Left ventricle myocardium inferior (tissue), 1 donor: ENCODE results near the gene NDUFV3. TPM values are rescaled to one million over a fixed set of nuclear protein-coding genes. Genes with fewer than 3 reads are reported as not detected.
"Not testable (repeated sequence)": the region's sequence is repeated elsewhere in the genome, so short reads cannot be mapped to it uniquely, and the experiment has no call there.

ENCODE experiments used
- DNase-seq: peaks from one replicate; pipeline ENCODE4 v3.0.0-alpha.2; 2020
- H3K27ac ChIP-seq: fragments of 200-600 bp; replicated peaks from 2 replicates; pipeline ENCODE4 v1.8.0; 2021
- H3K27me3 ChIP-seq: fragments of 200-600 bp; 2 replicates; pipeline ENCODE4 v1.8.0; 2021; ENCODE audit warnings: low read depth
- H3K36me3 ChIP-seq: fragments of 200-600 bp; 2 replicates; pipeline ENCODE4 v1.8.0; 2021
- H3K4me1 ChIP-seq: fragments of 200-600 bp; 2 replicates; pipeline ENCODE4 v1.8.0; 2021
- H3K4me3 ChIP-seq: fragments of 200-600 bp; 2 replicates; pipeline ENCODE4 v1.8.0; 2021; ENCODE audit warnings: mild to moderate bottlenecking, moderate library complexity
- H3K9me3 ChIP-seq: fragments of 200-600 bp; replicated peaks from 2 replicates; pipeline ENCODE4 v1.8.0; 2021
- intact Hi-C: fragments of 100-400 bp; cut with micrococcal nuclease; formaldehyde crosslinking; loops from one replicate; pipeline ENCODE4 v1.11.0; 2022
- total RNA-seq: library from RNA; stranded (reverse); fragmentation: NEBNext Ultra II Directional; extraction: Animal tissue kit (Norgen Biotek cat#: 25700); gene quantifications from one replicate; pipeline ENCODE4 v1.2.1, GENCODE V29; 2021
- TF ChIP-seq, protein P1 (sequence below): fragments of 200-600 bp; IDR thresholded peaks from 2 replicates; pipeline ENCODE4 v1.8.0; 2021; ENCODE audit warnings: antibody characterized with exemption, mild to moderate bottlenecking, borderline replicate concordance
- donor health status: DM: no; HTN: yes; CAD: no; lungs with severe emphysema.

Gene NDUFV3
- total RNA-seq, 1 donor from 2014 or later, result 52.0 TPM

DNA sequence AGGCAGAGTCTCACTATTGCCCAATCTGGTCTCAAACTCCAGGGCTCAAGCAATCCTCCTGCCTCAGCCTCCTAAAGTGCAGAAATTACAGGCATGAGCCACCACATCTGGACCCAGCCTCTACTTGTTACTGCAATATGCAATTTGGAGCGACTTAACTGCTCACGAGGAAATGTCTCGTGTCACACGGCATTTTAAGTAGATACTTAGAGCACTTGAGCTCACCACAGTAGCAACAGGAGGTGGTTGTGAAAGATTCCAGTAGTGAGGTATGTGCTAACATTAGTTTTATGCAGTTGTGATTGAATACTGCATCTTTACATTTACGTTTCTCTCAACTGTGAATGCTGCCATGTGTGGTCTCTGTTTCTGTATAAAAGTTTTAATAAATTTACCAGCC, 5.8 kb upstream of the NDUFV3 start:
- Histone ChIP-seq H3K27ac (no peak overlapping the region), H3K4me1 (peaks cover 2% of the 10 kb centered on the region), H3K36me3 (no peaks in the 10 kb centered on the region), H3K9me3 (no peaks in the 10 kb centered on the region), H3K27me3 (no peaks in the 10 kb centered on the region), H3K4me3 (no peak overlapping the region)
- TF ChIP-seq, protein P1, sequence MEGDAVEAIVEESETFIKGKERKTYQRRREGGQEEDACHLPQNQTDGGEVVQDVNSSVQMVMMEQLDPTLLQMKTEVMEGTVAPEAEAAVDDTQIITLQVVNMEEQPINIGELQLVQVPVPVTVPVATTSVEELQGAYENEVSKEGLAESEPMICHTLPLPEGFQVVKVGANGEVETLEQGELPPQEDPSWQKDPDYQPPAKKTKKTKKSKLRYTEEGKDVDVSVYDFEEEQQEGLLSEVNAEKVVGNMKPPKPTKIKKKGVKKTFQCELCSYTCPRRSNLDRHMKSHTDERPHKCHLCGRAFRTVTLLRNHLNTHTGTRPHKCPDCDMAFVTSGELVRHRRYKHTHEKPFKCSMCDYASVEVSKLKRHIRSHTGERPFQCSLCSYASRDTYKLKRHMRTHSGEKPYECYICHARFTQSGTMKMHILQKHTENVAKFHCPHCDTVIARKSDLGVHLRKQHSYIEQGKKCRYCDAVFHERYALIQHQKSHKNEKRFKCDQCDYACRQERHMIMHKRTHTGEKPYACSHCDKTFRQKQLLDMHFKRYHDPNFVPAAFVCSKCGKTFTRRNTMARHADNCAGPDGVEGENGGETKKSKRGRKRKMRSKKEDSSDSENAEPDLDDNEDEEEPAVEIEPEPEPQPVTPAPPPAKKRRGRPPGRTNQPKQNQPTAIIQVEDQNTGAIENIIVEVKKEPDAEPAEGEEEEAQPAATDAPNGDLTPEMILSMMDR, result no peak
- intact Hi-C loops, result no loop called here
- DNase-seq, result no peak

GRCh38 chr21:42892582-42892930, 553 bp upstream of the NDUFV3 start:
- H3K4me1 ChIP-seq, result peaks cover 40% of the 10 kb centered on the region
- H3K9me3 ChIP-seq, result no peaks in the 10 kb centered on the region
- intact Hi-C loops, result no loop called here
- DNase-seq, result no peak
- no peaks in the 10 kb centered on the region for H3K27me3 ChIP-seq
- peaks cover 10% of the 10 kb centered on the region for H3K36me3 ChIP-seq
- H3K27ac ChIP-seq, result peak overlapping the region; percentile 98
- TF ChIP-seq, protein P1, result no peak
- peak overlapping the region; percentile 94 for H3K4me3 ChIP-seq

DNA sequence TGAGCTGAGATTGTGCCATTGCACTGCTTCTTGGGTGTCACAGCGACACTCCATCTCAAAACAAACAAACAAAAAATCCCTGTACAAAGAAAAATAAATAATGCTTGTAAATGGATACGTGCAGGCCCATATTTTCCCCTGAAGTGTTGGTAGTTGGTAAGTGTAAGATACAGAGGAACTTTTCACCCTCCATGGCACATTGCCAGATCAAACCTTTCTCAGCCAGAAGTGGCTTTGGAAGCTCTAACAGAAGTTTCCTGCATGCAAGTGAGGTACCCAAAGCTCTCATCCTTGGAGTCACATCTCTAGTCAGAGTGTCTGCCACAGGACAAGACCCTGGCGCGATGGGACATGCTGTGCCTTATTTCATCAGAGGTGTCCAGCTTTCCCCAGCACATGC, 7.3 kb downstream of the NDUFV3 start:
- no peak for DNase-seq
- H3K27me3 ChIP-seq, result no peaks in the 10 kb centered on the region
- peaks cover 86% of the 10 kb centered on the region for H3K36me3 ChIP-seq
- TF ChIP-seq, protein P1, result no peak
- intact Hi-C loops, result no loop called here
- peaks cover 45% of the 10 kb centered on the region for H3K4me1 ChIP-seq
- no peaks in the 10 kb centered on the region for H3K9me3 ChIP-seq
- no peak overlapping the region for H3K4me3 ChIP-seq
- no peak overlapping the region for H3K27ac ChIP-seq

DNA sequence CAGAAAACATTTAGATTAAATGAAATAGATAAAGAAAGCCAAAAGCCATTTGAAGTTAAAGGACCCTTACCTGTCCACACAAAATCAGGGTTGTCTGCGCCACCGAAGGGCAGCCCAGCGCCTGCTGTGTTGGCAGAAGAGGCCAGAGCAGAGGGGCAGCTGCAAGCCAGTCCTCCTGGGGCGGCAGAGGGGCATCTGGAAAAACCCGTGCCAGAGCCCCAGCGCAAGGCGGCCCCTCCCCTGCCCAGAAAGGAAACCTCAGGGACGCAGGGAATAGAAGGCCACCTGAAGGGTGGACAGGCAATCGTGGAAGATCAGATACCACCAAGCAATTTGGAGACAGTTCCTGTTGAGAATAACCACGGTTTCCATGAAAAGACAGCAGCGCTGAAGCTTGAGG, 10.7 kb downstream of the NDUFV3 start:
- Histone ChIP-seq H3K27me3 (no peaks in the 10 kb centered on the region), H3K4me1 (peaks cover 22% of the 10 kb centered on the region), H3K9me3 (no peaks in the 10 kb centered on the region), H3K36me3 (peaks cover 96% of the 10 kb centered on the region), H3K27ac (no peak overlapping the region), H3K4me3 (no peak overlapping the region)
- TF ChIP-seq, protein P1, result no peak
- intact Hi-C loops, result no loop called here
- DNase-seq, result no peak

DNA sequence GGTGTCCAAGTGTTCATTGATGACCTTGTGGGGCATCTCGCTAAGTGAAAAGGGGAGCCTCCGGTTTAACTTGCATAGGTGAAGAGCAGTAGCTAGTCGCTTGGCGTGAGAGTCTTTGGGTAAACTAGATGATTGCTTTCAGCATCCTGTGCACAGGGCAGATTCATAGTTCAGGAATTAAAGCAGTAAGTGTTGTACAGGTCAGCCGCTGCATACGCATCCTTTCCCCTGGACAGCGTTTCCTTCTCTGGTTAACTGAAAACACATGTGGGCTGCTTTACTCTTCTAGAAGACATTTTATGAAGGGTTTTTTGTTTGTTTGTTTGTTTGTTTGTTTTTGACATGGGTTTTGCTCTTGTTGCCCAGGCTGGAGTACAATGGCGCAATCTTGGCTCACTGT, 12.1 kb downstream of the NDUFV3 start:
- H3K27me3 ChIP-seq, result no peaks in the 10 kb centered on the region
- TF ChIP-seq, protein P1, result no peak
- H3K9me3 ChIP-seq, result no peaks in the 10 kb centered on the region
- H3K36me3 ChIP-seq, result peaks cover 97% of the 10 kb centered on the region
- intact Hi-C loops, result no loop called here
- H3K4me3 ChIP-seq, result no peak overlapping the region
- H3K4me1 ChIP-seq, result peaks cover 14% of the 10 kb centered on the region
- H3K27ac ChIP-seq, result no peak overlapping the region
- DNase-seq, result no peak

- Histone ChIP-seq H3K4me1 (peaks cover 4% of the 10 kb centered on the region), H3K9me3 (no peaks in the 10 kb centered on the region), H3K27ac (no peak overlapping the region), H3K36me3 (peaks cover 97% of the 10 kb centered on the region), H3K27me3 (no peaks in the 10 kb centered on the region), H3K4me3 (no peak overlapping the region)
- TF ChIP-seq, protein P1, result no peak
- intact Hi-C loops, result no loop called here
- no peak for DNase-seq
Measured at GRCh38 chr21:42906233-42906632, 13.1 kb downstream of the NDUFV3 start.

DNA sequence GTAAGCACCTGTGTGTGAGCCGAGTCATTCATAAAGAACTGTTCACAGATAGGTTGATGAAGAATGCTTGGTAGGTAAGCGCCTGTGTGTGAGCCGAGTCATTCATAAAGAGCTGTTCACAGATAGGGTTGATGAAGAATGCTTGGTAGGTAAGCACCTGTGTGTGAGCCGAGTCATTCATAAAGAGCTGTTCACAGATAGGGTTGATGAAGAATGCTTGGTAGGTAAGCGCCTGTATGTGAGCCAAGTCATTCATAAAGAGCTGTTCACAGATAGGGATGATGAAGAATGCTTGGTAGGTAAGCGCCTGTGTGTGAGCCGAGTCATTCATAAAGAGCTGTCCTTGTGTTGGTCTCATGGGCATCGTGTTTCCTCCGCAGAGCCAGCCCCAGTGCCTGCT, 15.4 kb downstream of the NDUFV3 start:
- DNase-seq, intact Hi-C loops, H3K9me3 ChIP-seq, H3K27me3 ChIP-seq, H3K27ac ChIP-seq, H3K4me3 ChIP-seq, H3K4me1 ChIP-seq: not testable (repeated sequence)
- H3K36me3 ChIP-seq, result peaks cover 89% of the 10 kb centered on the region

- H3K9me3 ChIP-seq, intact Hi-C loops, H3K4me1 ChIP-seq, H3K4me3 ChIP-seq, H3K27ac ChIP-seq, H3K27me3 ChIP-seq, DNase-seq: not testable (repeated sequence)
- peaks cover 58% of the 10 kb centered on the region for H3K36me3 ChIP-seq
Measured at GRCh38 chr21:42911920-42912319, 18.8 kb downstream of the NDUFV3 start.
